Esophagus squamous epithelium (tissue), 5 donors: ENCODE measurements around the gene FOXL1. TPM values are rescaled to one million over a fixed set of nuclear protein-coding genes. Genes with fewer than 3 reads are reported as not detected.
A peak's percentile ranks its signal among the peaks of the same experiment; 100 is the strongest.

Experiments
- DNase-seq: peaks from one replicate; lab custom pipeline; 2025; lab: John Stamatoyannopoulos, UW
- H3K27ac ChIP-seq, 4 donors: fragments of 200-600 bp; sonication (generic); one replicate each; pipeline ENCODE4 v1.5.1; 2016 to 2019; ENCODE audit warnings: mild to moderate bottlenecking in 1 of 4
- H3K27me3 ChIP-seq, 4 donors: fragments of 200-600 bp; sonication (generic); 1 replicate in 3 of 4; 2 replicates in 1 of 4; pipeline versions ENCODE4 v1.5.1 to v1.6.0; 2017 to 2021; ENCODE audit warnings: antibody characterized with exemption in 1 of 4
- H3K36me3 ChIP-seq, 3 donors: fragments of 200-600 bp; sonication (generic); one replicate each; pipeline ENCODE4 v1.5.1; 2016 to 2019
- H3K4me1 ChIP-seq, 3 donors: fragments of 200-600 bp; sonication (generic); one replicate each; pipeline ENCODE4 v1.5.1; 2017 to 2019
- H3K4me3 ChIP-seq, 4 donors: fragments of 200-600 bp; sonication (generic); 1 replicate in 3 of 4; 2 replicates in 1 of 4; pipeline ENCODE4 v1.5.1; 2016 to 2019; ENCODE audit warnings: mild to moderate bottlenecking in 2 of 4, moderate library complexity in 1 of 4
- H3K9me3 ChIP-seq, 3 donors: fragments of 200-600 bp; sonication (generic); one replicate each; pipeline ENCODE4 v1.5.1; 2016 to 2019
- CTCF ChIP-seq, 6 experiments: fragments of 450-650 bp in 4 of 6; fragments of 200-600 bp in 2 of 6; sonication (generic) in 2 of 6; IDR thresholded peaks; one replicate each; pipeline ENCODE4 v1.5.1; 2016 to 2019; ENCODE audit warnings: antibody characterized with exemption in 6 of 6, mild to moderate bottlenecking in 4 of 6, moderate library complexity in 4 of 6
- POLR2A ChIP-seq, 4 donors: fragments of 450-650 bp; IDR thresholded peaks; one replicate each; pipeline ENCODE4 v1.6.1; 2017; ENCODE audit warnings: antibody characterized with exemption in 4 of 4, mild to moderate bottlenecking in 4 of 4, moderate library complexity in 3 of 4
- WGBS, 2 donors: methylation state at CpG; one replicate each; pipeline ENCODE4 v1.1.5; 2018; 5-methylcytosine and 5-hydroxymethylcytosine counted together
- intact Hi-C: fragments of 100-400 bp; cut with DNase I; formaldehyde crosslinking; loops from one replicate; pipeline ENCODE4 v1.15.0; 2022
- total RNA-seq, 4 donors: library from RNA; depleted of rRNA; stranded (reverse); fragments of >200 nt; gene quantifications; one replicate each; pipeline ENCODE4 v1.1.0, GENCODE V29; 2016
- donor health status: DM: yes; HTN: yes; CAD: no.

FOXL1 gene
- total RNA-seq, 4 donors from 2014 or later: 0.13 to 1.6 (median 0.57) TPM; not detected in 1

GRCh38 chr16:86531641-86532525 is 46.5 kb upstream of the FOXL1 start:
- Histone ChIP-seq H3K27me3 (no peaks in the 10 kb centered on the region), H3K4me3 (no peak overlapping the region), H3K4me1 (peaks cover 0 to 16% (median 0%) of the 10 kb centered on the region in 3 donors), H3K27ac (peak overlapping the region; percentile 42 to 75 (median 64)), H3K9me3 (no peaks in the 10 kb centered on the region), H3K36me3 (peaks cover 0 to 53% (median 0%) of the 10 kb centered on the region in 3 donors)
- TF ChIP-seq CTCF (IDR thresholded peaks at IDR 0.05): no peak
- no peak for TF ChIP-seq POLR2A (IDR thresholded peaks at IDR 0.05)
- DNase-seq: no peak
- 60 to 97% methylated on average over 1 to 5 of the region's 49 CpGs for WGBS, 2 donors
- intact Hi-C loops: no loop called here

GRCh38 chr16:86532526-86532815 is 45.9 kb upstream of the FOXL1 start:
- WGBS, 2 donors: 95% methylated on average over 6 of the region's 7 CpGs; no CpG with 5 or more reads in 1 of the 2 donors
- H3K9me3 ChIP-seq: no peaks in the 10 kb centered on the region
- no peaks in the 10 kb centered on the region for H3K27me3 ChIP-seq
- H3K36me3 ChIP-seq: peaks cover 0 to 59% (median 0%) of the 10 kb centered on the region in 3 donors
- H3K4me1 ChIP-seq: peaks cover 0 to 16% (median 0%) of the 10 kb centered on the region in 3 donors
- no peak overlapping the region for H3K27ac ChIP-seq
- no peak for DNase-seq
- no peak overlapping the region for H3K4me3 ChIP-seq
- intact Hi-C loops: no loop called here
- no peak for TF ChIP-seq CTCF (IDR thresholded peaks at IDR 0.05)
- TF ChIP-seq POLR2A (IDR thresholded peaks at IDR 0.05): no peak

- H3K36me3 ChIP-seq: peaks cover 0 to 65% (median 0%) of the 10 kb centered on the region in 3 donors
- H3K4me3 ChIP-seq: no peak overlapping the region
- no peaks in the 10 kb centered on the region for H3K9me3 ChIP-seq
- H3K4me1 ChIP-seq: peaks cover 0 to 16% (median 0%) of the 10 kb centered on the region in 3 donors
- WGBS, 2 donors: 90 to 94% methylated on average over 7 to 8 of the region's 8 CpGs
- intact Hi-C loops: no loop called here
- no peak for DNase-seq
- H3K27me3 ChIP-seq: no peaks in the 10 kb centered on the region
- no peak for TF ChIP-seq POLR2A (IDR thresholded peaks at IDR 0.05)
- TF ChIP-seq CTCF (IDR thresholded peaks at IDR 0.05): no peak
- H3K27ac ChIP-seq: no peak overlapping the region
These were observed 45.3 kb upstream of the FOXL1 start for GRCh38 chr16:86533076-86533475.

- TF ChIP-seq CTCF (IDR thresholded peaks at IDR 0.05): no peak
- no peak for TF ChIP-seq POLR2A (IDR thresholded peaks at IDR 0.05)
- Histone ChIP-seq H3K36me3 (peaks cover 1 to 73% (median 7%) of the 10 kb centered on the region in 3 donors), H3K9me3 (no peaks in the 10 kb centered on the region), H3K4me1 (peaks cover 0 to 16% (median 0%) of the 10 kb centered on the region in 3 donors), H3K4me3 (no peak overlapping the region), H3K27ac (no peak overlapping the region), H3K27me3 (no peaks in the 10 kb centered on the region)
- intact Hi-C loops: no loop called here
- DNase-seq: no peak
- 80 to 82% methylated on average over 8 of the region's 8 CpGs for WGBS, 2 donors
These were observed 44.5 kb upstream of the FOXL1 start for GRCh38 chr16:86533767-86534351.
